ENCODE measurements around the gene HSFX2.

DNA sequence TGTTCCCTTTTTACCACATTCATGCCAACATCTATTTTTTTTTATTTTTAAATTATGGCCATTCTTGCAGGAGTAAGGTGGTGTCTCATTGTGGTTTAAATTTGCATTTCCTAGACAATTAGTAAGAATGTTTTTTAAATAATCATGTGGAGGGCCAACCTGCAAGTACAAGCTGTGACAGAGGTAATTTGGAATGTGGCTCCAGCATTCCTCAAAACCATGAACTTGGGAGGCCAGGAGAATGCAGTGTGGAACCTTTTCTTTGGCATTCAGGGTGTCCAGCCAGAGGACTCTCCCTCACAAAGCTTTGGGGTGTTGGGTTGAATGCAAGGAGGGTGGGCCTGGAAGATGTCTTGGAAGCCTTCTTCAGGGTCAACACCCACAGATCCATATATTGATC, 43.7 kb upstream of the HSFX2 start:
- no peak for TF ChIP-seq EZH2 (IDR thresholded peaks at IDR 0.05; ENCODE audit: low read length, missing control alignments)
- TF ChIP-seq, protein P1, sequence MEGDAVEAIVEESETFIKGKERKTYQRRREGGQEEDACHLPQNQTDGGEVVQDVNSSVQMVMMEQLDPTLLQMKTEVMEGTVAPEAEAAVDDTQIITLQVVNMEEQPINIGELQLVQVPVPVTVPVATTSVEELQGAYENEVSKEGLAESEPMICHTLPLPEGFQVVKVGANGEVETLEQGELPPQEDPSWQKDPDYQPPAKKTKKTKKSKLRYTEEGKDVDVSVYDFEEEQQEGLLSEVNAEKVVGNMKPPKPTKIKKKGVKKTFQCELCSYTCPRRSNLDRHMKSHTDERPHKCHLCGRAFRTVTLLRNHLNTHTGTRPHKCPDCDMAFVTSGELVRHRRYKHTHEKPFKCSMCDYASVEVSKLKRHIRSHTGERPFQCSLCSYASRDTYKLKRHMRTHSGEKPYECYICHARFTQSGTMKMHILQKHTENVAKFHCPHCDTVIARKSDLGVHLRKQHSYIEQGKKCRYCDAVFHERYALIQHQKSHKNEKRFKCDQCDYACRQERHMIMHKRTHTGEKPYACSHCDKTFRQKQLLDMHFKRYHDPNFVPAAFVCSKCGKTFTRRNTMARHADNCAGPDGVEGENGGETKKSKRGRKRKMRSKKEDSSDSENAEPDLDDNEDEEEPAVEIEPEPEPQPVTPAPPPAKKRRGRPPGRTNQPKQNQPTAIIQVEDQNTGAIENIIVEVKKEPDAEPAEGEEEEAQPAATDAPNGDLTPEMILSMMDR (conservative IDR thresholded peaks at IDR 0.05 in 1 of 2, IDR thresholded peaks at IDR 0.05 in 1 of 2; ENCODE audit: low read depth in 1 of 2, low read length in 2 of 2): no peak

Data from fibroblast of lung (primary cell).